ENCODE results near the gene BEST2.
A peak's percentile ranks its signal among the peaks of the same experiment; 100 is the strongest.

Gene BEST2

DNA sequence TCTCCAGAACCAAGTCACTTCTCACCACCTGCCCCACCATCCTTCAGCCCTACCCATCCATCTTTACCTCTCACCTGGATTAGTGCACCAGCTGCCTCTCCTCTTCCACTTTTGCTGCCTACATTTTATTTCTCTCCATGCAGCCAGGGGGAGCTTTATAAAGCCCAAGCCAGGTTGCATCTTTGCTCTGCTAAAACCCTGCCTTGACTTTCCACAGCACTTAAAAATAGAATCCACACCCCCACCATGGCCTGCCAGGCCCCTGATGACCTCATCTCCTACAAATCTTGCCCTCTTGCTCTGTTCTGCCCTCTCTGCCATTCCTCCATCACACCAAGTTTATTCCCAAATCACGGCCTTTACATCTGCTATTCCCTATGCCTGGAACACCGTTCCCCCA lies 22.0 kb downstream of the BEST2 start:
- Histone ChIP-seq H3K36me3 (ENCODE audit: insufficient read depth, low read depth, low read length) (peaks cover 10% of the 10 kb centered on the region; the same call in 1 of the 2 replicates), H3K27me3 (ENCODE audit: insufficient read depth, low read length) (no peaks in the 10 kb centered on the region; the same call in 1 of the 2 replicates), H3K9ac (ENCODE audit: low read depth, low read length) (no peak overlapping the region), H3K9me3 (ENCODE audit: insufficient read depth, low read depth, low read length) (no peaks in the 10 kb centered on the region), H3K4me1 (ENCODE audit: insufficient read depth, low read length) (peaks cover 6% of the 10 kb centered on the region; the same call in 1 of the 2 replicates), H3K27ac (ENCODE audit: low read length) (no peak overlapping the region), H3K4me3 (ENCODE audit: low read length) (no peak overlapping the region)

DNA sequence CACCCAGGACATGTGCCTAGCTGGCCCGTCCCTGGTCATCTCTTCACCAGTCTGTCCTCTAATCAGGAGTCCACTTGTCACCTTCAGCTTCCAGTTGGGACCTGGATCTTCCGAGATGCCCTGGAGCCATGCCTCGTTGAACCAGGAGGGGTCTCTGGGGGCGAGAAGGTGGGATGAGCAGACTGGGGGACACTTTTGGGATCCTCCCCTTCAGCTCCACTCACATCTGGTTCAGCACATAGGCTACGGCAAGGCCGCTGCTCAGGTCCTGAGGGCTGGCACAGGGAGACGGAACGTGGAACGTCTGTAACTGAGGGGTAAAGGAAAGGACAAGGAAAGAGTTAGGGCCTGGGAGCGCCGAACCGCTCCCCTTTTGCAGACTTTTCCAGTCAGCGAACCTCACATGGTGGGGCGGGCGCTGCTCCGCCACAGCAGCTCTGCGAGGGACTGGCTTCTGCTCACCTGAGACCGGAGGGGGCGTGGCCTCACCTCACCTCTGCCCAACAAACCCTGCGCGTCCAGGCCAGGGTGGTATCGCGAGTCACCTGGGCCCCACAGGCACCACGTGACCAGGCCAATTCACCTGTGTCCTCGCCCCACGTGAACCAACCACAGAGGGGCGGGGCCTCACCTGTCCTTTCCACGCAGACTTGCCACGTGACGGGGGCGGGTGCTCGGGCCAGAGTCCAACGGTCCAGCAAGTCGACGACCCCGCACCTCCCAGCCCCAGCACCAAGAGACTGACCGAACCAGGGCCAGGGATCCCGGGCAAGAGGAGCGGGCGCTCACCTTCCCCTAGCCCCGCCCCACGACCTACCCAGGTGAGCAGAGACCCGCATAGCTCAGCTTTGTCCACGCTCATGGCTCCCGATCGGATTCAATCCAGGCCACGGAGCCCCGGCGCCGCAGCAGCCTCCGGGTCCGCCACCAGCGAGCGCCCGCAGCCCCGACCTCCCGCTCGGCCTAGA lies 23.3 kb downstream of the BEST2 start, which contains the start of gene HOOK2:
Gene HOOK2, minus strand, starts transcription at position 965 of the 968 bp plus-strand sequence. Its CDS starts 103 bp downstream, at position 862.
- Histone ChIP-seq H3K9me3 (ENCODE audit: insufficient read depth, low read depth, low read length) (no peaks in the 10 kb centered on the region), H3K27me3 (ENCODE audit: insufficient read depth, low read length) (no peaks in the 10 kb centered on the region; the same call in 1 of the 2 replicates), H3K36me3 (ENCODE audit: insufficient read depth, low read depth, low read length) (peaks cover 10% of the 10 kb centered on the region; the same call in 1 of the 2 replicates), H3K4me1 (ENCODE audit: insufficient read depth, low read length) (peaks cover 16% of the 10 kb centered on the region; the same call in 1 of the 2 replicates), H3K9ac (ENCODE audit: low read depth, low read length) (peak within 1 kb of the TSS; percentile 85), H3K4me3 (ENCODE audit: low read length) (peak within 1 kb of the TSS; percentile 83), H3K27ac (ENCODE audit: low read length) (peak within 1 kb of the TSS; percentile 67)

DNA sequence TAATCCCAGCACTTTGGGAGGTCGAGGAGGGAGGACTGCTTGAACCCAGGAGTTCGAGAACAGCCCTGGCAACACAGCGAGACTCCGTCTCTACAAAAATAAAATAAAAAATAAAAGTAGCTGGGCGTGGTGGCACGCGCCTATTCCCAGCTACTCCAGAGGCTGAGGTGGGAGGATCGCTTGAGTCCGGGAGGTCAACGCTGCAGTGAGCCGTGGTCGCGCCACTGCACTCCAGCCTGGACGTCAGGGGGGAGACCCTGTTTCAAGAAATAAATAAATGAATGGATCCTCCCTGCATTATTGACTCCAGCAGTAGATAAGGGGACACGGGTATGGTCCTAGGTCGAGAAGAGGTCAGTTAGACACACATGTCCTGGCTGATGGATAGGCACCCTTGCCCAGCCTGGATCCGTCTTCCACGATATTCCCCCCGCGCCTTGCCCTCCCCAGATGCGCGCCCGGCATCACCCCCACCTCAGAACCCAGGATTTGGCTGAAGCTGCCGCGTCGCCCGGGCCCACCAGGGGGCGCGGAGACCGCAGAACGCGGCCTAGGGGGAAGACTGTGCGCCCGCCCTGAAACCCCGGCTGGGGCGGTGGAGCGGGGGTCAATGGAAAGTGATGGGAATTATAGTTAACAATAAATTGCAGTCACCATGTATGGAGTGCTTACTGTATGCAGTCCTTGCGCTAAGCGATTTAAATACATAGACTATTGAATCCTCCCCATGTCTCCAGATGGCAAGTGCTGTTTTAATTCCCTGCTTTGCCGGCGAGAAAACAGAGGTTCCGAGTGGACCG lies 25.8 kb downstream of the BEST2 start:
- 0 out of 2 replicates have a peak, but pooled peaks cover 5% of the 10 kb centered on the region for H3K36me3 ChIP-seq (ENCODE audit: insufficient read depth, low read depth, low read length)
- no peaks in the 10 kb centered on the region for H3K9me3 ChIP-seq (ENCODE audit: insufficient read depth, low read depth, low read length)
- peaks cover 16% of the 10 kb centered on the region; the same call in 1 of the 2 replicates for H3K4me1 ChIP-seq (ENCODE audit: insufficient read depth, low read length)
- H3K9ac ChIP-seq (ENCODE audit: low read depth, low read length), result peak overlapping the region; percentile 64; the same call in 1 of the 2 replicates
- H3K27me3 ChIP-seq (ENCODE audit: insufficient read depth, low read length), result no peaks in the 10 kb centered on the region
- no peak overlapping the region for H3K27ac ChIP-seq (ENCODE audit: low read length)
- peak overlapping the region; percentile 88 for H3K4me3 ChIP-seq (ENCODE audit: low read length)

DNA sequence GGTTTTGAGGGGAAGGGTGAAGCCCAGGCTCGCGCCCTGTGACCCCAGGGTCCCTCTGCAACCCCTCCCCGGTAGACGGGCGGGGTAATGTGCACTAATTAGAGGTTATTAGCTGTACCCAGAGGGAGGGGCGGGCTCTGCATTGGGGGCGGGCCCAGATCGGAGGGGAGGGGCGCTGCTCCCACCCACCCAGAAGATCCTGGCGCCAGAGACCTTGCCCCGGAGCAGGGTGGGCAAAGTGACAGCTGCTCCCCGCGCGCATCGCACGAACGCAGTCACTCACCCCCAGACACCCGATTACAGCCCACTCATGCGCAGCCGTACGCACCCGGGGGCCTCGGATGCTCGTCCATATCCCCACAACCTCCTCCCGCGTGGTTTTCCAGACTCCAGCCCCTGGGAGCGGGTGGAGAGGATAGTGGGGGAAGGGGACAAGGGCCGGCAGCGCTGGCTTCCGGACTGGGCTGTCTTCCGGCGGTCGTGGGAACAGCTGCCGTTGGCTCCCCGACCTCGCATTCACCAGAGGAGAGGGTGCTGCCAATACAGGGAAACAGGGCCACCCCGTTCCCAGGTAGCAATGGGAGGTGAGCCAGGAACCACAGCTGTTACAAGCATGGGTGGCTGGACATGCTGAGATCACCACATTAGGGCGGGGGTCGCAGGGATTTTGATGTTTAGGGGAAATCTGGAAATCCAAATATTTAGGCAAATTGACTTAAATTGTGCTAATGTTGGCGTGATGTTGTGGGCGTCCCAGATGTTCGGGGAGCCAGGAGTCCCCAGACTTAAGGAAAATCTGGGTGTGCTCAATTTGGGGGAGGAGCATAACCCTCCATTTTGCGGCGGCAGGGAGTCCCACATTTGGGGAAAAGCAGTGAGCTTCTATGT lies 26.7 kb downstream of the BEST2 start:
- peaks cover 16% of the 10 kb centered on the region; the same call in 1 of the 2 replicates for H3K4me1 ChIP-seq (ENCODE audit: insufficient read depth, low read length)
- 0 out of 2 replicates have a peak, but pooled peaks cover 5% of the 10 kb centered on the region for H3K36me3 ChIP-seq (ENCODE audit: insufficient read depth, low read depth, low read length)
- no peaks in the 10 kb centered on the region for H3K9me3 ChIP-seq (ENCODE audit: insufficient read depth, low read depth, low read length)
- H3K27me3 ChIP-seq (ENCODE audit: insufficient read depth, low read length), result no peaks in the 10 kb centered on the region
- peak overlapping the region; percentile 88 for H3K4me3 ChIP-seq (ENCODE audit: low read length)
- H3K27ac ChIP-seq (ENCODE audit: low read length), result no peak overlapping the region
- peak overlapping the region; percentile 64; the same call in 1 of the 2 replicates for H3K9ac ChIP-seq (ENCODE audit: low read depth, low read length)

DNA sequence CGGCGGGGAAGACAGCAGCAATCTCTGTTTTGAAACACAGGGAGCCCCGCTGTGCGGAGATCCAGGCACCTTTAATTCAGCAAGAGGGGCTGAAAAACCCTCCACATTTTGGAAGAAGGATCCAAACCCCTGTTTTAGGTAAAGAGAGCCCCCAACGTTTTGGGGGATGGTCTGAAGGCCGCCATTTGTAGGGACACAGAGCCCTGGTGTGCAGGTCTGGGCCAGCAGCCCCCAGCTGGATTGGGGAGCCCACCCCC lies 27.2 kb downstream of the BEST2 start:
- Histone ChIP-seq H3K4me3 (ENCODE audit: low read length) (peak overlapping the region; percentile 88), H3K9ac (ENCODE audit: low read depth, low read length) (peak overlapping the region; percentile 64; the same call in 1 of the 2 replicates), H3K27me3 (ENCODE audit: insufficient read depth, low read length) (no peaks in the 10 kb centered on the region), H3K9me3 (ENCODE audit: insufficient read depth, low read depth, low read length) (no peaks in the 10 kb centered on the region), H3K4me1 (ENCODE audit: insufficient read depth, low read length) (peaks cover 20% of the 10 kb centered on the region; the same call in 1 of the 2 replicates), H3K27ac (ENCODE audit: low read length) (no peak overlapping the region), H3K36me3 (ENCODE audit: insufficient read depth, low read depth, low read length) (0 out of 2 replicates have a peak, but pooled peaks cover 5% of the 10 kb centered on the region)

DNA sequence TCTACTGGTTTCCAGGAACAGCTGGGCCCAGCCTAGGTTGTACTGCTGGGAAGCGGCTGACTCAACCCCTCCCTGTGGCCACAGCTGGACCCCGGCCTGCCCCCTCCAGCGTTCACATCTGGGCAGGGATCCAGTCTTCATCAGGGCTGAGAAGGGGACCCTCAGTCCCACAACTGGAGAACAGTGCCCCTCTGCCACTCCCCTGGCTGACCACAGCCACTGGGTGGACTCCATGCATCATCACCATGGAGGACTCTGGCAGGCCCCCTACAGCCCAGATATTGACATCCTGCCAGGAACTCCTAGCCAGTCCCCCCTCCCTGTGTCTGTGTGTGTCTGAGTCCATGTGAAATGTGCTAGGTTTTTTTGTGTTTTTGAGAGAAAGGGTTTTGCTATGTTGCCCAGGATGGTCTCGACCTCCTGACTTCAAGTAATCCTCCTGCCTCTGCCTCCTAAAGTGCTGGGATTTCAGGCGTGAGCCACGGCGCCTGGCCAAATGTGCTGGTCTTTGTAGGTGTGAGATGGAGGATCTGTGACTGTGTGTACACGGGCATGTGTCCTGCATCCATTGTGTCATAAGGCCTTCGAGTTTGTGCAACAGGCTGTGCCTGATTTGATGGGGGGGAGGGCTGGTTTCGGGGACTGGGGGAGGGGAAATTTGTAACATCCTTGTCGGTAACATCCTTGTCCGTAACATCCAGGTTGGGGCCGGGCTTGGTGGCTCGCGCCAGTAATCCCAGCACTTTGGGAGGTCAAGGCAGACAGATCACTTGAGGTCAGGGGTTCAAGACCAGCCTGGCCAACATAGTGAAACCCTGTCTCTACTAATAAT lies 27.8 kb downstream of the BEST2 start:
- H3K4me1 ChIP-seq (ENCODE audit: insufficient read depth, low read length), result peaks cover 19% of the 10 kb centered on the region; the same call in 1 of the 2 replicates
- peak overlapping the region; percentile 64; the same call in 1 of the 2 replicates for H3K9ac ChIP-seq (ENCODE audit: low read depth, low read length)
- no peaks in the 10 kb centered on the region for H3K27me3 ChIP-seq (ENCODE audit: insufficient read depth, low read length)
- peak overlapping the region; percentile 88 for H3K4me3 ChIP-seq (ENCODE audit: low read length)
- H3K9me3 ChIP-seq (ENCODE audit: insufficient read depth, low read depth, low read length), result no peaks in the 10 kb centered on the region
- 0 out of 2 replicates have a peak, but pooled peaks cover 2% of the 10 kb centered on the region for H3K36me3 ChIP-seq (ENCODE audit: insufficient read depth, low read depth, low read length)
- H3K27ac ChIP-seq (ENCODE audit: low read length), result no peak overlapping the region

DNA sequence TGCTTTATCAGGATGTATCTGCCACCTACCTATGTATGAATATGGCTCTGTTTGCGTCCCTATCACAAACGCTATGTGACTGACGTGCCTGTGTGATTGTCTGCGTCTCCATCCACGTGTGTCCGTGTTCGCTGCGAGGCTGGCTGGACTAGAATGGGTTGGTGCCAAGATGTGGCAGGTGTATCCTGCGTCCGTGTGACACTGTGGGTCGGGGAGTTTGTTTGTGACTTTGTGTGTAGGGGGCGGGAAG lies 30.5 kb downstream of the BEST2 start:
- H3K27me3 ChIP-seq (ENCODE audit: insufficient read depth, low read length), result no peaks in the 10 kb centered on the region
- no peak overlapping the region; the same call in 1 of the 2 replicates for H3K9ac ChIP-seq (ENCODE audit: low read depth, low read length)
- H3K9me3 ChIP-seq (ENCODE audit: insufficient read depth, low read depth, low read length), result no peaks in the 10 kb centered on the region
- H3K4me1 ChIP-seq (ENCODE audit: insufficient read depth, low read length), result peaks cover 17% of the 10 kb centered on the region; the same call in 1 of the 2 replicates
- H3K27ac ChIP-seq (ENCODE audit: low read length), result no peak overlapping the region
- no peaks in the 10 kb centered on the region for H3K36me3 ChIP-seq (ENCODE audit: insufficient read depth, low read depth, low read length)
- H3K4me3 ChIP-seq (ENCODE audit: low read length), result peak overlapping the region; percentile 70; the same call in 1 of the 2 replicates

DNA sequence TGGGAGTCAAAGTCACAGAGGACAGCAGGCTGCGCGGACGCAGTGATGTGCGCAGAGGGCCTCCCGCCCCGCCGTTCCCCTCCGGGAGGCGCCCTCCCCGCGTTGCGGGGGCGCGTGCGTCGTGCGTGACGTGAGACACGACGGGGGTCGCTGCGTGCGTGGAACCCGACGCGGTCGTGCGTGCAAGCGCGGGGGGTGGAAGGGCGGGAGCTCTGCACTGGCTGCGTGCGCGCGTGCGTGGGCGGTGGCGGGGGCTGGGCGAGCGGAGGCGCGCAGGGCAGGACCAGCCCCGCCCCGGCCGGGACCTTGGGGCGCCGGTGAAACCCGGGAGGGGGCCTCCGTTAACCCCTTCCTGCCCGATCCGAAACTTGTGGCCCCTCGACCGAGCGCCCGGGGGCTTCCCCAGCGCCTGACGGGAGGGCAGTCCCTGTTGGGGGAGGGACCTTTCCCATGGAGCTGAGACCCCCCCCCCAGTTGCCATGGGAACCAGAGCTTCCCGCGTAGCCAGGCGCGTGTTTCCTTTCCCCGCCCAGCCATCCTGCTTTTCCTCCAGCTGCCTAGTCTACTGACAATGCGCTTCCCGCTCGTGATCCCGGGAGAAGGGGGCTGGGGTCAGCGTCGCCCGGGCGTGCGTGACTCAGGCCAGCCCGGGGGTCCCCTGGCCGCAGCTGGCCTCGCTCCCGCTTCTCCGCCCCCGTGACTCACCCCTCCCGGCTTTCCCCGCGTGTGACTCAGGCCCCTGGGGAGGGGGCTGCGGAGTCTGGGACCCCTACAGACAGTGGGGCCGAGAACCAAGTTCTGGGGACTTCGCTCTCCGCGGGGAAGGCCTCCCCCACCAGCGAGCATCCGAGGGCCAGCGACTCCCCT lies 31.1 kb downstream of the BEST2 start:
- no peak overlapping the region for H3K27ac ChIP-seq (ENCODE audit: low read length)
- H3K27me3 ChIP-seq (ENCODE audit: insufficient read depth, low read length), result no peaks in the 10 kb centered on the region
- H3K36me3 ChIP-seq (ENCODE audit: insufficient read depth, low read depth, low read length), result no peaks in the 10 kb centered on the region
- H3K9me3 ChIP-seq (ENCODE audit: insufficient read depth, low read depth, low read length), result no peaks in the 10 kb centered on the region
- H3K9ac ChIP-seq (ENCODE audit: low read depth, low read length), result peak overlapping the region; percentile 66; the same call in 1 of the 2 replicates
- H3K4me1 ChIP-seq (ENCODE audit: insufficient read depth, low read length), result peaks cover 17% of the 10 kb centered on the region; the same call in 1 of the 2 replicates
- peak overlapping the region; percentile 70; the same call in 1 of the 2 replicates for H3K4me3 ChIP-seq (ENCODE audit: low read length)

DNA sequence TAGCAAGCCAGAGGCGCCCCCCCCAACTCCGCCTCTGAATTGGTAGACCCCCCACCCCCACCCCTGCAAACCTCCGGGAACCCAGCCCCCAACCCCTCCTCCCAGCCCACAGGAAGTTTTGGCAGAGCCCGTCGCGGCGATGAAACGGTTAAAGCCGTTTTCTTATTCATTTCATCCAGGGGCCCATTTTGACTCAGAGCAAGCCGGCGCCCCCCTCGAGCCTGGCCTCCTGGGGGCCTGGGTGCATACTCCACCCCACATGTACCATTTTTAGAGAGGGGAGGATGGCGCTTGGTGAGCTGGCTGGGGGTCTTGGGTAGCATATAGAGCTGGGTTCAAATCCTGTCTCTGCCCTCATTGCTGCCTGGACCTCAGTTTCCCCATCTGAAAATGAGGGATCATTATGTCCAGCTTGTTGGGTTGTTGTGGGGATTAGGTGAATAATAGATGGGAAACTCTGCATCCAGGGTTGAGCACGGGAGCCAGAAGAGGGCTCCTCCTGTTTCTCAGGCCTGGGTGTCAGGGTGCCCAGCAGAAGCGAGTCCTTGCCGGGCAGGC lies 31.8 kb downstream of the BEST2 start:
- Histone ChIP-seq H3K36me3 (ENCODE audit: insufficient read depth, low read depth, low read length) (no peaks in the 10 kb centered on the region), H3K27me3 (ENCODE audit: insufficient read depth, low read length) (no peaks in the 10 kb centered on the region), H3K27ac (ENCODE audit: low read length) (no peak overlapping the region), H3K9ac (ENCODE audit: low read depth, low read length) (peak overlapping the region; percentile 66; the same call in 1 of the 2 replicates), H3K9me3 (ENCODE audit: insufficient read depth, low read depth, low read length) (no peaks in the 10 kb centered on the region), H3K4me3 (ENCODE audit: low read length) (peak overlapping the region; percentile 70; the same call in 1 of the 2 replicates), H3K4me1 (ENCODE audit: insufficient read depth, low read length) (peaks cover 19% of the 10 kb centered on the region; the same call in 1 of the 2 replicates)
